ENCODE measurements around the gene LY6G6F. TPM values are rescaled to one million over a fixed set of nuclear protein-coding genes. Genes with fewer than 3 reads are reported as not detected.
A peak's percentile ranks its signal among the peaks of the same experiment; 100 is the strongest.

The LY6G6F gene
- total and polyA plus RNA-seq, 10 of the 15 experiments (the other 5 are each of a cell fraction or from before 2014, with no cell fraction given): not detected

DNA sequence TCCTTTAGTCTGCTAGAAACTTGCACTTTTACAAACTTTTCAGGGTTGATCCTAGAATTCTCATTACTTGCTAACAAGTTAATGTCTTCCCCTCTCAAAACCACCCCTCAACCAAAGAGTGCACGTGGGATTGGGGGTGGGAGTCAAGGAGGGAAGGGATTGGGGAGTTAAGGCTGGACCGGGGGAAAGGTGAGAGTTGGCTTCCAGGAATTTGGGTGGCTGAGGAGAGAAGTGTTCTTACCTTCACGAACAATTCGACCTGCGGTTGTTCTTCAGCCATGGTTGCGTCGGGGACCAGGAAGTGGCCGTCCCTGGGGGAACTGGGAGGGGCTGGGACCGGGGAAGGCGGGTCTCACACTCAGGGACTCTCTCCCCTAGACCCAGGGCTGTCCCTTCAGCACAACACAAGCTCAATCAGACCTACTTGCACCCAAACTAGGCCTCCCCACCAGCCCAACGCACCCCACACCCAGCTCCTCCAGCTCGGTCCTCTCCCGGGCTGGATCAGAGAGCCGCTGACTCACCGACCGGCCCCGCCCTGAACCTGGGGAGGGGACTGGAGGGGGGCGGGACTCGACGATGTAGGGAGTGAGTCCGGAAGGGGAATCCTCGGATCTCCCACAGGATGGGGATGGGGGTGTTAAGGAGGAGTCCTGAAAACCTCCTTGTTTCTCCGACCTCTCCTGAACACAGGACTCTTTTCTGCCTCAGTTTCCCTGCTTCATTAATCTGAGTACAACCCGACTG is 29.5 kb downstream of the LY6G6F start, which contains the start of gene CLIC1:
Gene CLIC1, minus strand, starts transcription at position 510 of the 747 bp plus-strand sequence. Its CDS starts 230 bp downstream, at position 280.
- WGBS (ENCODE audit: insufficient coverage, insufficient replicate concordance, low lambda C conversion rate, missing lambda C conversion rate): 1% methylated on average over 23 of the region's 24 CpGs
- Histone ChIP-seq H3K27me3 (replicated peaks in 1 of 2; ENCODE audit: control insufficient read depth in 2 of 2, insufficient read depth in 2 of 2, low read length in 1 of 2) (no peaks in the 10 kb centered on the region), H4K20me1 (ENCODE audit: control insufficient read depth, insufficient read depth) (0 out of 2 replicates have a peak, but pooled peaks cover 4% of the 10 kb centered on the region), H2AFZ (ENCODE audit: control insufficient read depth, low read depth, low read length) (peak within 1 kb of the TSS; percentile 69), H3K9me3 (replicated peaks; ENCODE audit: control insufficient read depth, insufficient read depth, low read length) (no peaks in the 10 kb centered on the region), H3K4me2 (ENCODE audit: control insufficient read depth, insufficient read depth) (peak within 1 kb of the TSS; percentile 99), H3K27ac (ENCODE audit: control insufficient read depth, insufficient read depth) (peak within 1 kb of the TSS; percentile 99), H3K9ac (ENCODE audit: control insufficient read depth, insufficient read depth, low read length) (peak within 1 kb of the TSS; percentile 98), H3K36me3 (ENCODE audit: control insufficient read depth in 2 of 2, insufficient read depth in 2 of 2, low read length in 1 of 2) (peaks cover 6 to 13% of the 10 kb centered on the region in 2 experiments; a peak in 3 of 4 replicates), H3K4me1 (ENCODE audit: control insufficient read depth, insufficient read depth, low read length) (peaks cover 28% of the 10 kb centered on the region), H3K79me2 (ENCODE audit: control insufficient read depth, insufficient read depth, low read length) (peaks cover 51% of the 10 kb centered on the region), H3K4me3 (peak within 1 kb of the TSS; percentile 100)
- POLR2A ChIA-PET: interaction anchor here (0.6 to 9.7 kb wide), 19 partner anchors 9 to 440 kb away, joined by 3 to 158 read pairs (median 4); partner anchors contain the start of genes ABHD16A, BAG6, C6orf47 and HSPA1A
- no TSS peak for BruUV-seq (replicated peaks)
- CTCF ChIA-PET: interaction anchor here (0.6 to 15.8 kb wide), 12 partner anchors 7 to 185 kb away, joined by 3 to 208 read pairs (median 4); partner anchors contain the start of genes ABHD16A, DDAH2 and LY6G5C
- SMC1A ChIA-PET (ENCODE audit: uncharacterized antibody, unreplicated experiment): interaction anchor here (0.8 to 6.3 kb wide), 11 partner anchors 8 to 185 kb away, joined by 3 to 45 read pairs (median 13); partner anchors contain the start of genes ABHD16A, DDAH2, HSPA1B and LSM2
- ATAC-seq: peak; percentile 48
- in situ Hi-C loops (cut with MboI) (no loop called here), intact Hi-C loops (cut with micrococcal nuclease; ENCODE audit: unreplicated experiment) (loop anchor here (5.0 kb wide), 1 partner anchor 69 kb away; the partner anchor contains the start of genes CSNK2B and LY6G5B)
- DNase-seq (ENCODE audit: low read depth, low spot score): peak; percentile 55
- RAD21 ChIA-PET (ENCODE audit: unreplicated experiment): interaction anchor here (0.9 to 6.0 kb wide), 13 partner anchors 33 to 459 kb away, joined by 3 to 53 read pairs (median 5); partner anchors contain the start of genes ABHD16A, C6orf47, HSPA1A and HSPA1B
- no peak for FAIRE-seq
- TF ChIP-seq STAT3 (IDR thresholded peaks at IDR 0.05; ENCODE audit: low read depth, low read length) (no peak), IKZF1 (conservative IDR thresholded peaks at IDR 0.05) (peak; percentile 73), MTA2 (IDR thresholded peaks at IDR 0.05; ENCODE audit: low read depth) (peak; percentile 23; the same call in 1 of the 2 replicates), SREBF2 (IDR thresholded peaks at IDR 0.05; ENCODE audit: low read length) (no peak), SPI1 (IDR thresholded peaks at IDR 0.05; ENCODE audit: borderline replicate concordance, insufficient read depth, low read depth, low read length) (peak; percentile 68), HDGF (IDR thresholded peaks at IDR 0.05) (peak; percentile 18; the same call in 1 of the 2 replicates), SIN3A (IDR thresholded peaks at IDR 0.05; ENCODE audit: low read depth, low read length) (peak; percentile 58; the same call in 1 of the 2 replicates), CEBPB (IDR thresholded peaks at IDR 0.05; ENCODE audit: borderline replicate concordance in 1 of 2, low read depth in 2 of 2, low read length in 2 of 2) (no peak), RAD21 (IDR thresholded peaks at IDR 0.05; ENCODE audit: insufficient read depth, low read depth, low read length) (no peak), ZNF384 (IDR thresholded peaks at IDR 0.05; ENCODE audit: borderline replicate concordance, low read depth, low read length) (no peak), NFXL1 (IDR thresholded peaks at IDR 0.05; ENCODE audit: borderline replicate concordance) (no peak), STAT1 (conservative IDR thresholded peaks at IDR 0.05) (no peak), FOXK2 (IDR thresholded peaks at IDR 0.05) (no peak), ZNF274 (IDR thresholded peaks at IDR 0.05; ENCODE audit: insufficient read depth, insufficient read length) (no peak), CHD1 (IDR thresholded peaks at IDR 0.05; ENCODE audit: low read depth, low read length) (peak; percentile 86; the same call in 1 of the 2 replicates), BCL11A (IDR thresholded peaks at IDR 0.05; ENCODE audit: low read depth, low read length) (0 out of 2 replicates have a peak, but pooled peaks have one; percentile 35), ESRRA (IDR thresholded peaks at IDR 0.05; ENCODE audit: low read length) (no peak), LARP7 (IDR thresholded peaks at IDR 0.05) (no peak), ZNF207 (IDR thresholded peaks at IDR 0.05; ENCODE audit: borderline replicate concordance) (no peak), BACH1 (IDR thresholded peaks at IDR 0.05; ENCODE audit: borderline replicate concordance) (peak; percentile 76; the same call in 1 of the 2 replicates), ATF7 (IDR thresholded peaks at IDR 0.05; ENCODE audit: low read depth) (peak; percentile 37; the same call in 1 of the 2 replicates), CBFB (IDR thresholded peaks at IDR 0.05; ENCODE audit: low read depth) (0 out of 2 replicates have a peak, but pooled peaks have one; percentile 28)
- TF ChIP-seq, protein P1, sequence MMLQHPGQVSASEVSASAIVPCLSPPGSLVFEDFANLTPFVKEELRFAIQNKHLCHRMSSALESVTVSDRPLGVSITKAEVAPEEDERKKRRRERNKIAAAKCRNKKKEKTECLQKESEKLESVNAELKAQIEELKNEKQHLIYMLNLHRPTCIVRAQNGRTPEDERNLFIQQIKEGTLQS (IDR thresholded peaks at IDR 0.05; ENCODE audit: borderline replicate concordance, extremely low read depth, low read depth, low read length): no peak
- TF ChIP-seq, protein P2, sequence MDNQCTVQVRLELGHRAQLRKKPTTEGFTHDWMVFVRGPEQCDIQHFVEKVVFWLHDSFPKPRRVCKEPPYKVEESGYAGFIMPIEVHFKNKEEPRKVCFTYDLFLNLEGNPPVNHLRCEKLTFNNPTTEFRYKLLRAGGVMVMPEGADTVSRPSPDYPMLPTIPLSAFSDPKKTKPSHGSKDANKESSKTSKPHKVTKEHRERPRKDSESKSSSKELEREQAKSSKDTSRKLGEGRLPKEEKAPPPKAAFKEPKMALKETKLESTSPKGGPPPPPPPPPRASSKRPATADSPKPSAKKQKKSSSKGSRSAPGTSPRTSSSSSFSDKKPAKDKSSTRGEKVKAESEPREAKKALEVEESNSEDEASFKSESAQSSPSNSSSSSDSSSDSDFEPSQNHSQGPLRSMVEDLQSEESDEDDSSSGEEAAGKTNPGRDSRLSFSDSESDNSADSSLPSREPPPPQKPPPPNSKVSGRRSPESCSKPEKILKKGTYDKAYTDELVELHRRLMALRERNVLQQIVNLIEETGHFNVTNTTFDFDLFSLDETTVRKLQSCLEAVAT (IDR thresholded peaks at IDR 0.05): peak; percentile 67; the same call in 1 of the 2 replicates

All from GM12878 (cell line).